Endodermal cell (in vitro differentiated cells): ENCODE measurements around the gene TSPAN9. TPM values are rescaled to one million over a fixed set of nuclear protein-coding genes. Genes with fewer than 3 reads are reported as not detected.

Experiments used
- DNase-seq: peaks from one replicate; pipeline ENCODE4 v3.0.0-alpha.2; 2017
- H3K27ac ChIP-seq: 2 replicates; pipeline ENCODE4 v1.5.1; 2013; ENCODE audit warnings: mild to moderate bottlenecking, low read depth, low read length, moderate library complexity
- H3K27me3 ChIP-seq: 2 replicates; pipeline ENCODE4 v1.6.1; 2013; ENCODE audit warnings: mild to moderate bottlenecking, low read length, moderate library complexity; ENCODE audit not compliant: insufficient read depth, control insufficient read depth, poor library complexity, severe bottlenecking
- H3K36me3 ChIP-seq: 2 replicates; pipeline ENCODE4 v1.7.0; 2013; ENCODE audit warnings: mild to moderate bottlenecking, low read length, moderate library complexity; ENCODE audit not compliant: control insufficient read depth, insufficient read depth
- H3K4me1 ChIP-seq: one replicate; pipeline ENCODE4 v1.7.0; 2013; ENCODE audit warnings: low read length; ENCODE audit not compliant: control insufficient read depth, insufficient read depth
- H3K4me3 ChIP-seq: 2 replicates; pipeline ENCODE4 v1.5.1; 2013; ENCODE audit warnings: mild to moderate bottlenecking, low read length, moderate library complexity
- H3K9ac ChIP-seq: 2 replicates; pipeline ENCODE4 v1.6.1; 2013; ENCODE audit warnings: mild to moderate bottlenecking, low read length, moderate library complexity; ENCODE audit not compliant: poor library complexity, severe bottlenecking; ENCODE audit errors: extremely low read depth
- H3K9me3 ChIP-seq: 2 replicates; pipeline ENCODE4 v1.6.1; 2013; ENCODE audit warnings: mild to moderate bottlenecking, low read length, moderate library complexity; ENCODE audit not compliant: control insufficient read depth
- H3K27ac Mint-ChIP-seq: 2 replicates; pipeline ENCODE4 v1.8.0; 2020; ENCODE audit warnings: mixed read lengths
- H3K27me3 Mint-ChIP-seq: 2 replicates; pipeline ENCODE4 v1.8.0; 2021; ENCODE audit warnings: mild to moderate bottlenecking, mixed read lengths; ENCODE audit not compliant: insufficient read depth
- H3K36me3 Mint-ChIP-seq: 2 replicates; pipeline ENCODE4 v1.8.0; 2020; ENCODE audit warnings: low read depth, mixed read lengths
- H3K4me1 Mint-ChIP-seq: 2 replicates; pipeline ENCODE4 v1.8.0; 2020; ENCODE audit warnings: mixed read lengths
- H3K4me3 Mint-ChIP-seq: 2 replicates; pipeline ENCODE4 v1.8.0; 2020; ENCODE audit warnings: mild to moderate bottlenecking, moderate library complexity, mixed read lengths
- H3K9me3 Mint-ChIP-seq: 2 replicates; pipeline ENCODE4 v1.8.0; 2020; ENCODE audit warnings: mild to moderate bottlenecking, mixed read lengths
- WGBS, 2 experiments: methylation state at CpG; one replicate each; pipeline versions ENCODE4 v1.1.5 to v1.1.7; 2013; ENCODE audit warnings: missing lambda C conversion rate in 2 of 2, mixed read lengths in 1 of 2; ENCODE audit not compliant: insufficient coverage in 1 of 2, insufficient read length in 1 of 2; 5-methylcytosine and 5-hydroxymethylcytosine counted together
- total RNA-seq, 2 donors: library from RNA; stranded (reverse); fragmentation: NEBNext Ultra II Directional in 1 of 2; extraction: Animal tissue kit (Norgen Biotek cat#: 25700) in 1 of 2; gene quantifications; 2 replicates in 1 of 2; 3 replicates in 1 of 2; pipeline ENCODE4 v1.2.1, GENCODE V29; 2021
- TF ChIP-seq, protein P1 (sequence below): fragments of 200-600 bp; sonication (generic); conservative IDR thresholded peaks from 2 replicates; pipeline ENCODE4 v1.5.0; 2021; ENCODE audit warnings: antibody characterized with exemption, mild to moderate bottlenecking

Gene TSPAN9
- total RNA-seq, 2 donors from 2014 or later: 31.9 to 80.8 TPM

DNA sequence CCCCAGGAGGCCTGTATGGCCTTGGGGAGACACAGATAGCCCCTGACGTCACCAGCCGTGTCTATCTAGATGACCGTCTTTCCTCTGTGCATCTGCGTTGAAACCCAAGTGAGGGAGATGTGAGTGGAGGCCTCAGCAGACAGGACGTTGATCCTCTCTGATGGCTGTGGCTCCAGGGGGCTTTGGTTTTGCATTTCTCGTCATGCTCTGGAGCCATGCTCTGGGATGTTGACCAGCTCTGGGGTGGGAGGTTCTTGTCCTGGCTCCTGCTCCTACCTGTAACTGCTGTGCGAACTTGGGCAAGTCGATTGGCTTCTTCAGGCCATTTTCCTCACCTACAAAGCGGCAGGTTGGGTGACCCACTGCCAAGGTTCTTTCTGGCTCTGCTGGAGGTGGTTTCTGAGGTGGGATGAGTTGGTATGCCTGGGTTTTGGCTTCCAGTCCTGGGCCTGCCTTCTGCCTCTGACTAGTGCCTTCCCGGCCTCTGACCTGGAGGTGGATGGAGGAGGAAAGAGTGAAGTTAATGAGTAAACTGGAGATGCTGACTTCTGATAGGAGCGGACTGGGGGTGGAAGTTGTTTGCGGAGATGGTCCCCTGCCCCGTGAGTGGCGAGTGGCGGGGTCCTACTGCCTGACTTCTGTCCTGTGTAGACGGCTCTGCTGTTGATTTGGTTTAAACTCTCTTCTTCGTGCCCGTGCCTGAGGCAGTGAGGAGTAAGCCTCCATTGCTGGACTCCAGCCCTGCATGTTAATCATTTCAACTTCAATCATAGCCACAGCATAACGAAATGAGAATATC lies 8.4 kb downstream of the TSPAN9 start:
- H3K27ac ChIP-seq: no peak overlapping the region
- peak overlapping the region; percentile 8 for H3K4me3 Mint-ChIP-seq
- no peak overlapping the region for H3K4me3 ChIP-seq
- H3K27me3 Mint-ChIP-seq: no peaks in the 10 kb centered on the region
- no peak overlapping the region for H3K9ac ChIP-seq
- H3K9me3 ChIP-seq: no peaks in the 10 kb centered on the region
- WGBS, 2 experiments: 85 to 86% methylated on average over 9 to 19 of the region's 19 CpGs
- H3K4me1 ChIP-seq: peaks cover 6% of the 10 kb centered on the region
- no peaks in the 10 kb centered on the region for H3K36me3 ChIP-seq
- TF ChIP-seq, protein P1, sequence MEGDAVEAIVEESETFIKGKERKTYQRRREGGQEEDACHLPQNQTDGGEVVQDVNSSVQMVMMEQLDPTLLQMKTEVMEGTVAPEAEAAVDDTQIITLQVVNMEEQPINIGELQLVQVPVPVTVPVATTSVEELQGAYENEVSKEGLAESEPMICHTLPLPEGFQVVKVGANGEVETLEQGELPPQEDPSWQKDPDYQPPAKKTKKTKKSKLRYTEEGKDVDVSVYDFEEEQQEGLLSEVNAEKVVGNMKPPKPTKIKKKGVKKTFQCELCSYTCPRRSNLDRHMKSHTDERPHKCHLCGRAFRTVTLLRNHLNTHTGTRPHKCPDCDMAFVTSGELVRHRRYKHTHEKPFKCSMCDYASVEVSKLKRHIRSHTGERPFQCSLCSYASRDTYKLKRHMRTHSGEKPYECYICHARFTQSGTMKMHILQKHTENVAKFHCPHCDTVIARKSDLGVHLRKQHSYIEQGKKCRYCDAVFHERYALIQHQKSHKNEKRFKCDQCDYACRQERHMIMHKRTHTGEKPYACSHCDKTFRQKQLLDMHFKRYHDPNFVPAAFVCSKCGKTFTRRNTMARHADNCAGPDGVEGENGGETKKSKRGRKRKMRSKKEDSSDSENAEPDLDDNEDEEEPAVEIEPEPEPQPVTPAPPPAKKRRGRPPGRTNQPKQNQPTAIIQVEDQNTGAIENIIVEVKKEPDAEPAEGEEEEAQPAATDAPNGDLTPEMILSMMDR: no peak
- DNase-seq: peak; percentile 71
- no peaks in the 10 kb centered on the region for H3K27me3 ChIP-seq
- H3K27ac Mint-ChIP-seq: peak overlapping the region; percentile 88
- H3K9me3 Mint-ChIP-seq: no peaks in the 10 kb centered on the region
- H3K4me1 Mint-ChIP-seq: peaks cover 44% of the 10 kb centered on the region
- H3K36me3 Mint-ChIP-seq: peaks cover 32% of the 10 kb centered on the region

DNA sequence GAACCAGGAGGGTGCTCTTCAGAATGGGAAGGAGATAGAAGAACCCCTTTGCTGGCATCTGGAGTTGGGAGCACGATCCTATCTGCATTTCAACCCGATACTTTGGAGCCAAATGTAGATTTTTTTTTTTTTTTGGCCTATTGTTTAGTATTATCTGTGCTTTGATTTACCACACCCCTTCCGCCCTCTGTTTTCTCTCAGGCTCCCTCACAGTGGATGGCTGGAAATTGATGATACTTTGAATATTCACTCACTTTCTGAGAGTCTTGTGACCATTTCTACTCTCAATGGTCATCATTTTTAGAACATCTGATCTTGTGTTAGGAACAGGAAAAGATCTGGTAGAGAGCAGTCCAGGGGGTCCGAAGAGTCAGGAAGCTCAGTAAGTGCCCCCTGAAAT lies 9.0 kb downstream of the TSPAN9 start:
- Mint-ChIP-seq H3K9me3 (no peaks in the 10 kb centered on the region), H3K4me3 (peak overlapping the region; percentile 8), H3K36me3 (peaks cover 32% of the 10 kb centered on the region), H3K4me1 (peaks cover 46% of the 10 kb centered on the region), H3K27ac (peak overlapping the region; percentile 88), H3K27me3 (no peaks in the 10 kb centered on the region)
- DNase-seq: no peak
- Histone ChIP-seq H3K36me3 (no peaks in the 10 kb centered on the region), H3K27me3 (no peaks in the 10 kb centered on the region), H3K4me1 (peaks cover 2% of the 10 kb centered on the region), H3K4me3 (no peak overlapping the region), H3K9ac (no peak overlapping the region), H3K27ac (no peak overlapping the region), H3K9me3 (no peaks in the 10 kb centered on the region)
- 83 to 92% methylated on average over 1 to 3 of the region's 4 CpGs for WGBS, 2 experiments
- TF ChIP-seq, protein P1: no peak

DNA sequence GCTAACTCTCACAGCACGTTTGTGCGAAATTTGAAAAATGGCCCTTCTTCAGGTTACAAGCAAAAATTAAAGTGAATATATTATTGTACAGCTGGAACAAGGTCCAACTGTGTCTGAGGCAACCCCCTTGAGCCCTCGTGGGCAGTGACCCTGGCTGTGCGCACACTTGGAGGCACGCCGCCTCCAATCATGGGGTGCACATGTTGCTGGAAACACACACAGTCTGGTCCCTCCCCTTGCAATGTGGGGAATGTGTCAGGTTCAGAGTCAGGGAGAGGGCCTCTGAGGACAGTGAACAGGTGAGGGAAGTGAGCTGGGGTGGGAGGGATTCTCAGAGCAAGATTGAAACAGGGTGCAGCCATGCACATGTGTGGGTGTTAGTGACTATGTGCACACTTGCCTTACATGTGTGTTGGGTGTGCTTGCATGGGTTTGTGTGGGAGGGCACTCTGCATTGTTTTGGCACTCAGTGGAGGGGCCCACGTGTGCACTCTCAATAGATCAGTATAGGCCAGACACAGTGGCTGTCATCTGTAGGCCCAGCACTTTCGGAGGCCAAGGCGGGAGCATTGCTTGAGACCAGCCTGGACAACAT lies 9.6 kb downstream of the TSPAN9 start:
- Mint-ChIP-seq H3K4me3 (no peak overlapping the region), H3K4me1 (peaks cover 52% of the 10 kb centered on the region), H3K36me3 (peaks cover 30% of the 10 kb centered on the region), H3K27me3 (no peaks in the 10 kb centered on the region), H3K9me3 (no peaks in the 10 kb centered on the region), H3K27ac (peak overlapping the region; percentile 17)
- H3K36me3 ChIP-seq: no peaks in the 10 kb centered on the region
- no peaks in the 10 kb centered on the region for H3K9me3 ChIP-seq
- no peak overlapping the region for H3K9ac ChIP-seq
- 87 to 95% methylated on average over 3 to 9 of the region's 9 CpGs for WGBS, 2 experiments
- no peaks in the 10 kb centered on the region for H3K27me3 ChIP-seq
- no peak overlapping the region for H3K4me3 ChIP-seq
- H3K4me1 ChIP-seq: peaks cover 2% of the 10 kb centered on the region
- no peak for DNase-seq
- H3K27ac ChIP-seq: no peak overlapping the region
- TF ChIP-seq, protein P1: no peak
